CD14-positive monocyte (primary cell): ENCODE results near the gene EPB41L4A. TPM values are rescaled to one million over a fixed set of nuclear protein-coding genes. Genes with fewer than 3 reads are reported as not detected.

Experiments
- DNase-seq, 3 donors: peaks; one replicate each; pipeline ENCODE4 v3.0.0-alpha.2; 2011 to 2022
- H2AFZ ChIP-seq: 2 replicates; pipeline ENCODE4 v1.6.0; 2012; ENCODE audit warnings: mild to moderate bottlenecking, low read depth, low read length, inconsistent platforms; ENCODE audit not compliant: insufficient read depth, poor library complexity, severe bottlenecking
- H3K27ac ChIP-seq, 2 donors: 1 replicate in 1 of 2; 2 replicates in 1 of 2; pipeline ENCODE4 v1.5.1; 2012 to 2013; ENCODE audit warnings: low read length in 2 of 2, control low read depth in 1 of 2, inconsistent platforms in 1 of 2, low read depth in 1 of 2, mild to moderate bottlenecking in 1 of 2
- H3K27me3 ChIP-seq, 2 donors: one replicate each; pipeline versions ENCODE4 v1.6.0 to v1.6.1; 2011 to 2013; ENCODE audit warnings: low read length in 2 of 2; ENCODE audit not compliant: control insufficient read depth in 2 of 2, insufficient read depth in 2 of 2
- H3K36me3 ChIP-seq, 2 donors: replicated peaks in 1 of 2; 1 replicate in 1 of 2; 2 replicates in 1 of 2; pipeline versions ENCODE4 v1.5.1 to v1.6.1; 2012 to 2013; ENCODE audit warnings: low read length in 2 of 2, control low read depth in 1 of 2, inconsistent platforms in 1 of 2, mild to moderate bottlenecking in 1 of 2; ENCODE audit not compliant: insufficient read depth in 2 of 2, control insufficient read depth in 1 of 2
- H3K4me1 ChIP-seq, 2 donors: 1 replicate in 1 of 2; 2 replicates in 1 of 2; pipeline versions ENCODE4 v1.5.1 to v1.6.1; 2012 to 2013; ENCODE audit warnings: low read length in 2 of 2, control low read depth in 1 of 2, inconsistent platforms in 1 of 2, mild to moderate bottlenecking in 1 of 2, moderate library complexity in 1 of 2; ENCODE audit not compliant: insufficient read depth in 2 of 2, control insufficient read depth in 1 of 2
- H3K4me2 ChIP-seq: replicated peaks from 2 replicates; pipeline ENCODE3; 2012; ENCODE audit warnings: low read length, moderate library complexity, mild to moderate bottlenecking; ENCODE audit not compliant: poor library complexity, severe bottlenecking; ENCODE audit errors: extremely low read depth
- H3K4me3 ChIP-seq, 3 experiments: fragments of 200-600 bp in 1 of 3; sonication (generic) in 1 of 3; replicated peaks in 1 of 3; 1 replicate in 2 of 3; 2 replicates in 1 of 3; pipeline ENCODE4 v1.5.1; 2011 to 2013; ENCODE audit warnings: low read length in 3 of 3, mild to moderate bottlenecking in 3 of 3, control low read depth in 2 of 3, low read depth in 2 of 3, inconsistent platforms in 1 of 3, moderate library complexity in 1 of 3
- H3K79me2 ChIP-seq: 2 replicates; pipeline ENCODE4 v1.6.0; 2012; ENCODE audit warnings: mild to moderate bottlenecking, control low read depth, inconsistent platforms, low read length, moderate library complexity; ENCODE audit not compliant: insufficient read depth
- H3K9ac ChIP-seq: 2 replicates; pipeline ENCODE4 v1.6.0; 2017; ENCODE audit warnings: low read length, mild to moderate bottlenecking; ENCODE audit not compliant: insufficient read depth, poor library complexity, severe bottlenecking
- H3K9me3 ChIP-seq, 2 donors: replicated peaks in 1 of 2; 1 replicate in 1 of 2; 2 replicates in 1 of 2; pipeline versions ENCODE4 v1.5.1 to v1.6.1; 2012 to 2013; ENCODE audit warnings: low read length in 2 of 2, control low read depth in 1 of 2; ENCODE audit not compliant: control insufficient read depth in 1 of 2, insufficient read depth in 1 of 2
- H4K20me1 ChIP-seq: 2 replicates; pipeline ENCODE4 v1.6.0; 2012; ENCODE audit warnings: mild to moderate bottlenecking, low read length, control low read depth, moderate library complexity; ENCODE audit not compliant: insufficient read depth
- H3K27ac Mint-ChIP-seq, 7 donors: one replicate each; pipeline ENCODE4 v1.8.0; 2020; ENCODE audit warnings: mild to moderate bottlenecking in 7 of 7, mixed read lengths in 7 of 7, moderate library complexity in 6 of 7, inconsistent platforms in 2 of 7
- H3K27me3 Mint-ChIP-seq, 3 donors: one replicate each; pipeline ENCODE4 v1.8.0; 2021 to 2022; ENCODE audit warnings: low read depth in 3 of 3, mild to moderate bottlenecking in 3 of 3, mixed read lengths in 3 of 3, moderate library complexity in 3 of 3, inconsistent platforms in 1 of 3
- H3K36me3 Mint-ChIP-seq, 2 donors: one replicate each; pipeline ENCODE4 v1.8.0; 2020; ENCODE audit warnings: mixed read lengths in 2 of 2, inconsistent platforms in 1 of 2, mild to moderate bottlenecking in 1 of 2
- H3K4me1 Mint-ChIP-seq: one replicate; pipeline ENCODE4 v1.8.0; 2020; ENCODE audit warnings: mild to moderate bottlenecking, mixed read lengths
- H3K4me3 Mint-ChIP-seq, 2 donors: one replicate each; pipeline ENCODE4 v1.8.0; 2020; ENCODE audit warnings: mild to moderate bottlenecking in 2 of 2, mixed read lengths in 2 of 2, moderate library complexity in 1 of 2
- H3K9me3 Mint-ChIP-seq, 7 donors: one replicate each; pipeline ENCODE4 v1.8.0; 2020 to 2022; ENCODE audit warnings: mixed read lengths in 7 of 7, mild to moderate bottlenecking in 6 of 7, moderate library complexity in 6 of 7, inconsistent platforms in 2 of 7
- CTCF ChIP-seq: fragments of 200-600 bp; IDR thresholded peaks from one replicate; pipeline ENCODE4 v1.8.0; 2022; ENCODE audit warnings: antibody characterized with exemption, mild to moderate bottlenecking
- WGBS: methylation state at CpG from one replicate; pipeline ENCODE4 v1.1.5; 2013; ENCODE audit warnings: missing lambda C conversion rate; ENCODE audit not compliant: insufficient coverage; 5-methylcytosine and 5-hydroxymethylcytosine counted together
- intact Hi-C, 2 donors: fragments of 100-400 bp; cut with micrococcal nuclease; formaldehyde crosslinking; loops; one replicate each; pipeline versions ENCODE4 v1.15.0 to v1.15.1; 2023
- polyA plus RNA-seq, 3 donors: library from polyadenylated mRNA; depleted of rRNA in 1 of 3; unstranded in 2 of 3; stranded (reverse) in 1 of 3; fragments of 300-500 nt in 2 of 3; fragments of >200 nt in 1 of 3; fragmentation: Illumina TruSeq in 2 of 3; gene quantifications; 1 replicate in 2 of 3; 2 replicates in 1 of 3; pipeline ENCODE4 v1.2.3, GENCODE V29; 2012 to 2021

EPB41L4A gene
- polyA plus RNA-seq, 3 donors = 0.01 to 0.05 TPM; not detected in 1

DNA sequence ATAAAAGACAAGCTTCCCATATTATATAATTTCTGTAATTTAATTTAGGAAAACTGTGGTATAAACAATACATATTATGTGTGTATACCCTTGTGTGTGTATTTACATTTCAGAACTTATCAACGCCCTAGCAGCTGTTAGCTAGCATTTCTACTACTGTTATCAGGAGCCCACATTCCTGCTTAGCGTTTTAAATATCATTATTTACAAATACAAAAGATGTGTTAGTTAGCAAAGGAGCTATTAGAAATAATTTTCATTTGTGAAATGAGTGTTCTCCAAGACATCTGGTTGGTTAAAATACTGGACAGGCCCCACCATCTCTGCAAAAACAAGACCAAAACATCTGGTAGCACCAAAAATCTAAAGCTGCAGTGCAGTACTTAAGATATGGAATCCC is 48.0 kb downstream of the EPB41L4A start:
- H3K9ac ChIP-seq = no peak overlapping the region
- H3K9me3 ChIP-seq = no peaks in the 10 kb centered on the region
- H3K27me3 ChIP-seq = no peaks in the 10 kb centered on the region
- no peaks in the 10 kb centered on the region for H3K36me3 ChIP-seq
- no peaks in the 10 kb centered on the region for H3K36me3 Mint-ChIP-seq
- WGBS = no CpG with 5 or more reads among the region's 2 CpGs
- intact Hi-C loops = no loop called here
- H3K27me3 Mint-ChIP-seq = peaks cover 0 to 2% (median 0%) of the 10 kb centered on the region in 3 donors
- no peak for TF ChIP-seq CTCF
- no peak overlapping the region for H3K4me3 Mint-ChIP-seq
- peaks cover 0 to 5% (median 1%) of the 10 kb centered on the region in 7 donors for H3K9me3 Mint-ChIP-seq
- H2AFZ ChIP-seq = no peak overlapping the region
- no peaks in the 10 kb centered on the region for H3K4me1 Mint-ChIP-seq
- no peaks in the 10 kb centered on the region for H4K20me1 ChIP-seq
- DNase-seq = no peak
- no peak overlapping the region for H3K27ac Mint-ChIP-seq
- no peaks in the 10 kb centered on the region for H3K4me1 ChIP-seq
- no peak overlapping the region for H3K4me2 ChIP-seq
- H3K4me3 ChIP-seq = no peak overlapping the region
- H3K79me2 ChIP-seq = no peaks in the 10 kb centered on the region
- H3K27ac ChIP-seq = no peak overlapping the region

DNA sequence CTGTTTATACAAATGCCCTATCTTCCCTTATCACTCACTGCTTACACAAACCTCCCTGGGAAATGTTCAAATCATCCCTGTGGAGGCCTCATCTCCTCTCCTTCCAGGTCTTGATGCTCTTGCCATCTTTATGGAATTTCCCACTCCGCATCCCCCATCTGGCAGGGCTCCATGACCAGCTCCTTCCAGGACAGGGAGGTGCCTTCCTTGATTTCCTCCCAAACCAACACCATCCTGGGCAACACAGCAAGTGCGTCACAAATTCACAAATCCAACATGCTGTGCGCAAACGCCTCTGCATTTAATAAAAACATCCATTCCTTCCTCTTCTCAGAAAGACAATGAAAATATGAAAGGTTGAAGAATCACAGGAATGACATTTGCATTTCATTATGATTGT is 51.7 kb downstream of the EPB41L4A start:
- Mint-ChIP-seq H3K36me3 (no peaks in the 10 kb centered on the region), H3K27me3 (no peaks in the 10 kb centered on the region), H3K4me1 (no peaks in the 10 kb centered on the region), H3K27ac (no peak overlapping the region), H3K4me3 (no peak overlapping the region), H3K9me3 (peaks cover 0 to 5% (median 0%) of the 10 kb centered on the region in 7 donors)
- H2AFZ ChIP-seq = no peak overlapping the region
- no peak overlapping the region for H3K4me3 ChIP-seq
- H3K9ac ChIP-seq = no peak overlapping the region
- H3K27ac ChIP-seq = no peak overlapping the region
- H3K4me1 ChIP-seq = no peaks in the 10 kb centered on the region
- WGBS = 100% methylated on average over 1 of the region's 4 CpGs
- no peak for DNase-seq
- TF ChIP-seq CTCF = no peak
- no peaks in the 10 kb centered on the region for H3K36me3 ChIP-seq
- H4K20me1 ChIP-seq = no peaks in the 10 kb centered on the region
- H3K79me2 ChIP-seq = no peaks in the 10 kb centered on the region
- H3K27me3 ChIP-seq = no peaks in the 10 kb centered on the region
- H3K4me2 ChIP-seq = no peak overlapping the region
- intact Hi-C loops = no loop called here
- H3K9me3 ChIP-seq = no peaks in the 10 kb centered on the region
